Mesenchymal stem cell (in vitro differentiated cells and primary cell): ENCODE measurements around the gene DAZAP2.
"Not testable (repeated sequence)": the region's sequence is repeated elsewhere in the genome, so short reads cannot be mapped to it uniquely, and the experiment has no call there.

Source experiments
- DNase-seq: peaks from one replicate; pipeline ENCODE4 v3.0.0-alpha.2; 2013
- H2AFZ ChIP-seq: one replicate; pipeline ENCODE4 v1.6.1; 2013; ENCODE audit warnings: low read depth, mild to moderate bottlenecking, control low read depth, inconsistent platforms, low read length, moderate library complexity
- H2AK5ac ChIP-seq: 2 replicates; pipeline ENCODE4 v1.6.1; 2013; ENCODE audit warnings: low read length, moderate library complexity, mild to moderate bottlenecking, inconsistent platforms; ENCODE audit not compliant: severe bottlenecking
- H2BK120ac ChIP-seq: one replicate; pipeline ENCODE4 v1.6.1; 2013; ENCODE audit warnings: low read depth, mild to moderate bottlenecking, inconsistent platforms, low read length, moderate library complexity
- H2BK12ac ChIP-seq, 2 experiments: one replicate each; pipeline ENCODE4 v1.6.1; 2013; ENCODE audit warnings: inconsistent platforms in 2 of 2, low read length in 2 of 2, mild to moderate bottlenecking in 2 of 2, moderate library complexity in 2 of 2, control low read depth in 1 of 2
- H2BK15ac ChIP-seq: one replicate; pipeline ENCODE4 v1.6.1; 2013; ENCODE audit warnings: mild to moderate bottlenecking, low read depth, inconsistent platforms; ENCODE audit not compliant: poor library complexity, severe bottlenecking
- H2BK5ac ChIP-seq: 2 replicates; pipeline ENCODE4 v1.6.1; 2013; ENCODE audit warnings: low read depth, mild to moderate bottlenecking, low read length, control low read depth, inconsistent platforms; ENCODE audit not compliant: poor library complexity, severe bottlenecking
- H3K14ac ChIP-seq, 2 experiments: one replicate each; pipeline ENCODE4 v1.6.1; 2013; ENCODE audit warnings: inconsistent platforms in 2 of 2, low read length in 2 of 2, control low read depth in 1 of 2, mild to moderate bottlenecking in 1 of 2, moderate library complexity in 1 of 2
- H3K18ac ChIP-seq, 2 experiments: one replicate each; pipeline ENCODE4 v1.6.1; 2013; ENCODE audit warnings: inconsistent platforms in 2 of 2, low read length in 2 of 2, control low read depth in 1 of 2, low read depth in 1 of 2, mild to moderate bottlenecking in 1 of 2
- H3K23ac ChIP-seq, 2 experiments: one replicate each; pipeline ENCODE4 v1.6.1; 2013; ENCODE audit warnings: inconsistent platforms in 2 of 2, low read length in 2 of 2, mild to moderate bottlenecking in 2 of 2, moderate library complexity in 2 of 2, control low read depth in 1 of 2
- H3K27ac ChIP-seq: 2 replicates; pipeline ENCODE4 v1.5.1; 2013; ENCODE audit warnings: mild to moderate bottlenecking, moderate library complexity, low read length, control low read depth, inconsistent platforms; ENCODE audit not compliant: poor library complexity, severe bottlenecking
- H3K27me3 ChIP-seq, 2 experiments: 2 replicates each; pipeline versions ENCODE4 v1.6.1 to v1.7.0; 2013; ENCODE audit warnings: low read length in 2 of 2, mild to moderate bottlenecking in 2 of 2, moderate library complexity in 2 of 2, control low read depth in 1 of 2, inconsistent platforms in 1 of 2; ENCODE audit not compliant: control insufficient read depth in 1 of 2, insufficient read depth in 1 of 2
- H3K36me3 ChIP-seq, 2 experiments: 2 replicates each; pipeline versions ENCODE4 v1.6.1 to v1.7.0; 2013; ENCODE audit warnings: low read length in 2 of 2, control low read depth in 1 of 2, inconsistent platforms in 1 of 2, low read depth in 1 of 2, mild to moderate bottlenecking in 1 of 2; ENCODE audit not compliant: insufficient read depth in 2 of 2, control insufficient read depth in 1 of 2
- H3K4ac ChIP-seq, 2 experiments: one replicate each; pipeline ENCODE4 v1.6.1; 2013; ENCODE audit warnings: inconsistent platforms in 2 of 2, low read length in 2 of 2, mild to moderate bottlenecking in 2 of 2, moderate library complexity in 2 of 2, control low read depth in 1 of 2, low read depth in 1 of 2
- H3K4me1 ChIP-seq: 2 replicates; pipeline ENCODE4 v1.6.1; 2013; ENCODE audit warnings: low read depth, low read length, control low read depth; ENCODE audit not compliant: control insufficient read depth, insufficient read depth
- H3K4me2 ChIP-seq: 2 replicates; pipeline ENCODE4 v1.6.1; 2013; ENCODE audit warnings: low read length, mild to moderate bottlenecking, inconsistent platforms; ENCODE audit not compliant: poor library complexity, severe bottlenecking
- H3K4me3 ChIP-seq, 2 experiments: 2 replicates each; pipeline versions ENCODE4 v1.5.1 to v1.7.0; 2013; ENCODE audit warnings: low read length in 2 of 2, mild to moderate bottlenecking in 2 of 2, control low read depth in 1 of 2, low read depth in 1 of 2; ENCODE audit not compliant: insufficient read depth in 1 of 2
- H3K79me1 ChIP-seq: replicated peaks from 2 replicates; pipeline ENCODE4 v1.6.1; 2013; ENCODE audit warnings: mild to moderate bottlenecking, control low read depth, low read length, inconsistent platforms; ENCODE audit not compliant: poor library complexity, severe bottlenecking
- H3K9ac ChIP-seq: 2 replicates; pipeline ENCODE4 v1.7.0; 2013; ENCODE audit warnings: mild to moderate bottlenecking, low read length, moderate library complexity
- H3K9me3 ChIP-seq: 2 replicates; pipeline ENCODE4 v1.7.0; 2013; ENCODE audit warnings: mild to moderate bottlenecking, low read length; ENCODE audit not compliant: control insufficient read depth
- H4K8ac ChIP-seq: one replicate; pipeline ENCODE4 v1.6.1; 2013; ENCODE audit warnings: inconsistent platforms, mild to moderate bottlenecking, low read length, moderate library complexity
- H4K91ac ChIP-seq: one replicate; pipeline ENCODE4 v1.6.1; 2013; ENCODE audit warnings: mild to moderate bottlenecking, low read length, inconsistent platforms
- WGBS: methylation state at CpG from one replicate; pipeline ENCODE4 v1.1.7; 2013; ENCODE audit warnings: mixed read lengths; 5-methylcytosine and 5-hydroxymethylcytosine counted together

The DAZAP2 gene

DNA sequence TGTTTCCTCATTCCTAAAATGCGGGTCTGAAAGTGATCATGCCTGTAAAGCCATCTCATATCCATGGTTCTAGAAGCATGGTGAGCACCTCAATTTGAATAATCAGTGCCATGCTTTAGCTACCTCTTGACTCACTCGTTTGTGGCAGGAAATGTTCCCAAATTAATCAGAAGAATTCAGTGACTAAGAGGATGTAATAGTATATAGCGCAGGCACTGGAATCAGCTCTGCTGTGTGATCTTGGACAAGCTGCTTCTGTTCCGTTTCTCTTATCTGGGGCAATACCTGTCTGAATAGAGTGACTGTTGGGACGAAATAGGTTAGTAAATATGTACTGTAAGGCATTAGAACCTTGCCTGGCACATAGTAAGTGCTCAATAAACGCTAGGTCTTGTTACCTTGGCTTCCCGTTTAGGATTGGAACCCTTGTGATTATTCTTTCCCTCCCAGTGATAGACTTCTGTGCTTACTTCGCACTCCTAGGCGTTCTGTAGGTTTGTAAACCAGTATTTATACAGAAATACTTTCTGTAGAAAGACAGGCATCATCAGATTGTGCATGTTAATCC lies 32.4 kb downstream of the DAZAP2 start:
- no peak overlapping the region for H2BK5ac ChIP-seq
- peak overlapping the region; percentile 32 for H3K27ac ChIP-seq
- DNase-seq, result peak; percentile 73
- H3K27me3 ChIP-seq, result no peaks in the 10 kb centered on the region
- peaks cover 3% of the 10 kb centered on the region for H3K4me1 ChIP-seq
- H4K8ac ChIP-seq, result no peak overlapping the region
- H2AFZ ChIP-seq, result peak overlapping the region; percentile 83
- H2AK5ac ChIP-seq, result no peak overlapping the region
- no peak overlapping the region for H3K4ac ChIP-seq
- H3K9me3 ChIP-seq, result no peaks in the 10 kb centered on the region
- peaks cover 4% of the 10 kb centered on the region for H3K79me1 ChIP-seq
- no peak overlapping the region for H2BK120ac ChIP-seq
- no peak overlapping the region for H2BK15ac ChIP-seq
- H3K18ac ChIP-seq, result no peak overlapping the region
- H2BK12ac ChIP-seq, result no peak overlapping the region
- H3K4me2 ChIP-seq, result peak overlapping the region; percentile 96
- H3K23ac ChIP-seq, result no peak overlapping the region
- H4K91ac ChIP-seq, result no peak overlapping the region
- peak overlapping the region in 1 of 2 experiments; percentile 91 for H3K4me3 ChIP-seq
- H3K9ac ChIP-seq, result peak overlapping the region; percentile 91
- H3K14ac ChIP-seq, result no peak overlapping the region
- no peaks in the 10 kb centered on the region for H3K36me3 ChIP-seq
- WGBS, result 20% methylated on average over 7 of the region's 9 CpGs

DNA sequence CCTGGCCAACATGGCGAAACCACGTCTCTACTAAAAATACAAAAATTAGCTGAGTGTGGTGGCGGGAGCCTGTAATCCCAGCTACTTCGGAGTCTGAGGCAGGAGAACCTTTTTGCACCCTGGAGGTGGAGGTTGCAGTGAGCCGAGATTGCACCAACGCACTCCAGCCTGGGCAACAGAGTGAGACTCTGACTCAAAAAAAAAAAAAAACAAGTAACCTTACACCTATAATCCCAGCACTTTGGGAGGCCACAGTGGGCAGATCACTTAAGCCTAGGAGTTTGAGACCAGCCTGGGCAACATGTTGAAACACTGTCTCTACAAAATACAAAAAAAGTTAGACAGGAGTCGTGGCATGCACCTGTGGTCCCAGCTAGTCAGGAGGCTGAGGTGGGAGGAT lies 34.2 kb downstream of the DAZAP2 start:
- H3K79me1 ChIP-seq, H3K4me1 ChIP-seq, H3K4me2 ChIP-seq: not testable (repeated sequence)

DNA sequence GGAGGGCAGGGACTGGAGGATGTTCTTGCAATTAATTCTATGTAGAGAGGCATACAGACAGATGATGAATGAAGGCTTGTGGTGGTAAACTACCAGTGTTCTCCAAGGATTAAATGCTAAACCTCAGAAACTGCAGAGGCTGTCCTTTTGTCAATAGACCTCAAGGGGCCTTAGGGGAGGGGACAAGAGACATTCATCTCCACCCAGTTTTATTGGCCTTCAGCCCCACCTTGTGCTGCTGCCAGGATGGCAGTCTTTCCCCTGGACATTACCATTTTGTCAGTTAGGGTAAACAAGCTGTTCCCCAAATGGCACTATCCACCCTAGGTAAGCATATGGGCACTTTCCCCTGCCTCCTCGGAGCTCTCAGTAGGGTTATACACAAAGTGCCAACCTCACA lies 36.5 kb downstream of the DAZAP2 start:
- Histone ChIP-seq H3K4me2 (no peak overlapping the region), H3K27me3 (no peaks in the 10 kb centered on the region), H2AK5ac (no peak overlapping the region), H2BK15ac (no peak overlapping the region), H3K79me1 (no peaks in the 10 kb centered on the region), H3K4me3 (no peak overlapping the region), H3K9ac (no peak overlapping the region), H3K14ac (peak overlapping the region in 1 of 2 experiments; percentile 57), H4K8ac (no peak overlapping the region), H3K18ac (no peak overlapping the region), H3K9me3 (no peaks in the 10 kb centered on the region), H3K4me1 (no peaks in the 10 kb centered on the region), H2BK120ac (no peak overlapping the region), H2BK12ac (no peak overlapping the region), H3K36me3 (no peaks in the 10 kb centered on the region), H4K91ac (no peak overlapping the region), H3K27ac (no peak overlapping the region), H2BK5ac (no peak overlapping the region), H2AFZ (no peak overlapping the region), H3K4ac (no peak overlapping the region), H3K23ac (no peak overlapping the region)
- DNase-seq, result no peak
- WGBS, result 96% methylated on average over 1 of the region's 1 CpG

More for the DNA sequence above, 34.2 kb downstream of the DAZAP2 start:
- H3K4ac ChIP-seq, H3K36me3 ChIP-seq, H2AFZ ChIP-seq, H3K23ac ChIP-seq, H3K27me3 ChIP-seq, DNase-seq, H4K91ac ChIP-seq, H3K14ac ChIP-seq, H2BK15ac ChIP-seq, H3K9ac ChIP-seq, H2BK12ac ChIP-seq, H2AK5ac ChIP-seq, H2BK120ac ChIP-seq, H2BK5ac ChIP-seq, H3K9me3 ChIP-seq, H4K8ac ChIP-seq, H3K18ac ChIP-seq, H3K4me3 ChIP-seq, H3K27ac ChIP-seq: not testable (repeated sequence)
- WGBS, result 97% methylated on average over 7 of the region's 7 CpGs

DNA sequence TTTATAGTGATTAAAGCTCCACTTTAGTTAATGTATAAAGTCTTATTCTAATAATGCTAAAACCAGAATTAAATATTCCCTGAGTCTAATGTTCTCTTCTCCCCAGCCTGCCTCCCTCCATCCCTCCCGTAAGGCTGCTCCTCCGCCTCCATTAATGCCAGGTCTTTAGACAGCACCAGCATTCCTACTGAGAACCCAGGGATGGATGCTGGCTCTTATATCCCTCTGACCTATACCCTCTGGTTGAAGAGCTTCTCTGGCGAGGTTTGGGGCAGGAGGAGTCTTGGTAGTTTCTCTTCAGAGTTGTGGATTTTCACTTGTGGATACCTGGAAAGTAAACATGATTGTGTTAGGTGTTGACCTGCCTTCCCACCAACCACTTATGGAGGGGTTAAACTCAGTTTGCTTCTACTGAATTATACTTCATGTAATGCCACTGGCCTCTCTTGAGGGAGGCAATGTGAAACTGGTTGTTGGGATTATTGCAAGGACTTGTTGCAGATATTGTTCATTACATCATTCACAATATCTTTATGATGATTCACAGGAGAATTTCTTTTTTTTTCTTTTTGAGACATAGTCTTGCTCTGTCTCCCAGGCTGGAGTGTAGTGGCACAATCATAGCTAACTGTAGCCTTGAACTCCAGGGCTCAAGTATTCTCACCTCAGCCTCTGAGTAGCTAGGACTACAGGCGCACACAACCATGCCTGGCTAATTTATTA lies 42.7 kb downstream of the DAZAP2 start:
- H3K36me3 ChIP-seq, result no peaks in the 10 kb centered on the region
- H3K4me2 ChIP-seq, result no peak overlapping the region
- H3K27ac ChIP-seq, result no peak overlapping the region
- H3K14ac ChIP-seq, result no peak overlapping the region
- no peak overlapping the region for H2BK15ac ChIP-seq
- H3K18ac ChIP-seq, result no peak overlapping the region
- no peak overlapping the region for H4K8ac ChIP-seq
- no peak overlapping the region for H4K91ac ChIP-seq
- no peaks in the 10 kb centered on the region for H3K79me1 ChIP-seq
- peaks cover 0 to 8% of the 10 kb centered on the region in 2 experiments for H3K27me3 ChIP-seq
- no peak overlapping the region for H2AFZ ChIP-seq
- WGBS, result 97% methylated on average over 4 of the region's 4 CpGs
- peak; percentile 47 for DNase-seq
- H3K4me3 ChIP-seq, result no peak overlapping the region
- H3K9me3 ChIP-seq, result no peaks in the 10 kb centered on the region
- no peak overlapping the region for H3K23ac ChIP-seq
- no peaks in the 10 kb centered on the region for H3K4me1 ChIP-seq
- no peak overlapping the region for H2BK5ac ChIP-seq
- no peak overlapping the region for H3K9ac ChIP-seq
- no peak overlapping the region for H2AK5ac ChIP-seq
- no peak overlapping the region for H2BK12ac ChIP-seq
- H3K4ac ChIP-seq, result no peak overlapping the region
- H2BK120ac ChIP-seq, result no peak overlapping the region
